GM21528 (cell line): ENCODE data around the gene POC1B.
A peak's percentile ranks its signal among the peaks of the same experiment; 100 is the strongest.
"Not testable (repeated sequence)": the region's sequence is repeated elsewhere in the genome, so short reads cannot be mapped to it uniquely, and the experiment has no call there.

Experiments used
- ATAC-seq: cut with Tn5 transposase; IDR thresholded peaks from one replicate; pipeline ENCODE4 v1.9.1; 2021; ENCODE audit warnings: mild to moderate bottlenecking, moderate library complexity; ENCODE audit not compliant: unreplicated experiment, low FRiP score

The POC1B gene

DNA sequence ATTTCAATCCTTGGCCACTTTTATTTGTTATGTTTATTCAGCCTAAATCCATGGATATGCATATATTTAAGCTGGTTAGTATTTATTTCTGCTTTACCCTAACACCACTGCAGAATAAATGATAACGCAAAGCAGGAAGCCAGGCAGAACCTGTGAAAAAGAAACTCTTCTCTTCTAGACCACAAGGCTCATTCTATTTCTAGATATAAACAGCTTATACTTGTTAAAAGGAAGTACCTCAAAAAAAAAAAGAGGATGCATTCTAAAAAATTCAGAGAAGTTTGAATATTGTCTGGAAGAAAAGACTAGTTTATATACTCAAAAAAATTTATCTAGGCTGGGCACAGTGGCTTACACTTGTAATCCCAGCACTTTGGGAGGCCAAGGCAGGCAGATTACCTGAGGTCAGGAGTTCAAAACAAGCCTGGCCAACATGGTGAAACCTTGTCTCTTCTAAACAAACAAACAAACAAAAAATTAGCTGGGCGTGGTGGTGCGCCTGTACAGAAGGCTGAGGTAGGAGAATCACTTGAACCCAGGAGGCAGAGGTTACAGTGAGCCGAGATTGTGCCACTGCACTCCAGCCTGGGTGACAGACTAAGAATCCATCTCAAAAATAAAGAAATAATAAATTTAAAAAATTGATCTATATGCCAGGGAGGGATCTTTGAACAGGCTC is 57.1 kb downstream of the POC1B start:
- ATAC-seq: peak; percentile 85

DNA sequence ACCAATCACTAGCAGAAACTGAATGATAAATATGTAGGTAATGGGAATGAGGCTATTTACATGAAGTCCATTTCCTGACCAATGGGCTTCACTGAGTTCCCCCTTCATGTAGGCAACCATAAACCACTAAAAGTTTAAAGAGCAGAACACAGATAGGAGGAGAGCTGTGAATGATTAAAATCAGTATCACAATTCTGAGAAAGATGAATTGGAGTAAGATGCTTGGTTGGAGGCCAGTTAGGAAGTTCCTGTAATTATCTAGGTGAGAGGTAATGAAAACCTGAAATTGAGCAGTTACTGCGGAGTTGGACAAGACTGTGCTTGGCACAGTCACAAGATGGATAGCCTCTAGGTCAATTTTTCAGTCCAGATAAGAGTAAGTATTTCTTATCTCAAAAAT is 57.8 kb downstream of the POC1B start:
- no peak for ATAC-seq

DNA sequence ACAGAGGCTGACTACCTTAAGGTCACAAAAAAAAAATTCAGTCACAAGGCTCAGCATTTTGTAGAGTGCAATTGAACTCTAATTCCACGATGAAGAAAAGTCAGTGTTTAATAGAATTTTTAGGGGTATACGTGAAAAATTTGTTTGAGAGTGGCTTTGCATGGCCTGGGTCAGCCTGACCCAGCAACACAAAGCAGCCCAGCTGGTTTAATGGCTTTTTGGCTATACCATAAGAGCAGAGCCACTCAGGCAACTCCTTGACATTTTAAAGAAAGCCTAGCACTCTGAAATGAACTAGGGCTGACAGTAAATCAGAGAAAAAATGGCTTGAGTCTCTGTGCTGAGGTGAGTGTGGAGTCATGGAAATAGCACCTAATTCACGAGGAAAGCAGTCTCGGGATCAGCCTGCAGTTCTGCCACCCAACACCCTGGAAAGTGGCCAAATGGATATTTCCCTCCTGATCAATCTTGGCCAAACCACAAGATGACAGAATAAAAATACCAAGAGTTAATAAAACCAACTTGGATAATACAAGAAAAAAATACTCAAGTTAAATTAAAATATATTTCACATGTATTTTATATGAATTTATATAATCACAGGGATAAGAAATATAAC is 60.8 kb downstream of the POC1B start:
- no peak for ATAC-seq

DNA sequence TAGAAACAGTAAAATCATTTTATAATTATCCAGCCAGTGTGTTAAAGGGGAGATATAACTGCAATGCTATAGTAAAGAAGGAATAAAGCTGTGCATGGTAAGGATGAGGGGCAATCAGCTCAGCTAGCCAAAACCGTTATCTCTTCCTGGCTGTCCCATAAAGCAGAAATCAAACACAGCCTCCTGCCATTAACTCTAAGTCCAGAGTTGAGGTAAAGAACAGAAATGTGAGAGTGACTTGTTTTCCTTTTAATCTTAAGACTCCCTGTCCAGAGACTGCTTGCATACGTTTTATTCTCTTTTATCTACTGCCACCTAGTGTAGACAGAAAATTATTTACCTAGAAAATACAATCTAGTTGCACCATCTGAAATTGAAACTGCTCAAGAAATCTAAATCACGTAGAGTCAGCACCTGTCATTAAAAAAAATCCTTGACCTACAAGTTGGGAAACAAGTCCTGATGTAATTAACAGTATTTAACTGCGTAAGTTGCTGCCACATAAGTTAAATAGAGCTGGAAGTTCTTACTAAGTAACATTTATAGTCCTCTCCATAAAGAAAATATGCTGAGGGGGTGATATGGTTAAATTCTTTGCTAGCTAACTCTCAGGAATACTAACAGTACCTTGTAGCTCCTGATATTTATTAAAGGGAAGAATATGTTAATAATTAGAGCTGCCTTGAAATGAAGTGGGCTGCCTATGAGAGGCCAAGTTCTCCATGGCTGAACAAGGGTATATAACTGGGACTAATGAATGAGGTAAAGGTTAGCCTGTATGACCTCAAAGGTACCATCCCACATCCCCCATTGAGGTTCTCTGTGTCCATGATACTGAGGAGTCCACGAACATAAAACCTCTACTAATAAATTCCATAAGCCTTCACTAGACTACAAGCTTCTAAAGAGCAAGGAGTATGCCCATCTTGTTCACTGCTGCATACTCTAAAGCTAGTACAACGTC is 63.9 kb downstream of the POC1B start:
- peak; percentile 95 for ATAC-seq

DNA sequence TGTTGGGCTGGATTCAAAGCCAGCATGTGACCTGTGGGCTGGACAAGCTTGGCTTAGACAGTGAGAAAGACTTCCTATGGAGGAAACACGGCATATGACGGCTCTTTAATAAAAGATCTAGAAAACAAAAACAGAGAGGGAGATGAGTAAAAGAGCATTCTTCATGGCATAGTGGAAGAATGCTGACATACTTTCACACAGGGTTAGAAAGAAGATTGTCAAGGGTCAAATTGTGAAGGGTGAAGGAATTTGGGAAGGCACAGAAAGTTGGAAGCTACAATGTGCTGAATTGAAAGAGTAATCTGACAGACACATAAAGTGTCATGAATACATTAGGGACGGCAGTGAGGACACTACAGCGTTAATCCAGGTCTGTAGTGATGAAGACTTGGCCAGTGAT is 64.7 kb downstream of the POC1B start:
- no peak for ATAC-seq

DNA sequence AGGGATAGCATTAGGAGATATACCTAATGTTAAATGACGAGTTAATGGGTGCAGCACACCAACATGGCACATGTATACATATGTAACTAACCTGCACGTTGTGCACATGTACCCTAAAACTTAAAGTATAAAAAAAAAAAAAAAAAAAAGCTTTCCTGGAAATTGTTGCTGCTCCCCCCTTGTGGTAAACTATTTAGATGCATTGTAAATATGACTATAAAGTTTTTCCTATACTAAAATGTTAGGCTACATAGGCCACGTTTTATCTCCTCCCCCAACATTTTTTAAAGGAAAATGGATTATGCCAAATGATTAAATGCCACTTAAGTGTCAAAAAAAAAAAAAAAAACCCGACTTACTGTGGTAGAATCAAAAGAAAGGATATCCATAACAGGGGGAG is 66.6 kb downstream of the POC1B start:
- not testable (repeated sequence) for ATAC-seq

DNA sequence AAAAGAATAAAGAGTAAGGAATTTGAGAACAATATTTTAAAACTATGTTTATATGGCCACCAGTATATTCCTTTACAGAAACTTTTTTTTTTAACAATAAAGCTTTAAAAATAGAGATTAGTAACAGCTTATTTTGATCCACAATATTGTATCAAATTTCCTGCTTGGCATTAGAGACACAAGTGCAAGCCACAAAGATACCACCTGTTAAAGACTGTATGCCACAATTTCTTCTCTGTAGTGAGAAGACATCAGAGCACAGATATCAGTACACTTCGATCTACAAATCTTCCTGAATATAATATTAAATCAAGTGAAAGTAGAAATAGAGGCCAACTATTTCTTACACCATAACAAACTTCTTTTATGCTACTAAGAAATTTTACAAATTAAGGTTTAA is 69.3 kb downstream of the POC1B start:
- no peak for ATAC-seq

DNA sequence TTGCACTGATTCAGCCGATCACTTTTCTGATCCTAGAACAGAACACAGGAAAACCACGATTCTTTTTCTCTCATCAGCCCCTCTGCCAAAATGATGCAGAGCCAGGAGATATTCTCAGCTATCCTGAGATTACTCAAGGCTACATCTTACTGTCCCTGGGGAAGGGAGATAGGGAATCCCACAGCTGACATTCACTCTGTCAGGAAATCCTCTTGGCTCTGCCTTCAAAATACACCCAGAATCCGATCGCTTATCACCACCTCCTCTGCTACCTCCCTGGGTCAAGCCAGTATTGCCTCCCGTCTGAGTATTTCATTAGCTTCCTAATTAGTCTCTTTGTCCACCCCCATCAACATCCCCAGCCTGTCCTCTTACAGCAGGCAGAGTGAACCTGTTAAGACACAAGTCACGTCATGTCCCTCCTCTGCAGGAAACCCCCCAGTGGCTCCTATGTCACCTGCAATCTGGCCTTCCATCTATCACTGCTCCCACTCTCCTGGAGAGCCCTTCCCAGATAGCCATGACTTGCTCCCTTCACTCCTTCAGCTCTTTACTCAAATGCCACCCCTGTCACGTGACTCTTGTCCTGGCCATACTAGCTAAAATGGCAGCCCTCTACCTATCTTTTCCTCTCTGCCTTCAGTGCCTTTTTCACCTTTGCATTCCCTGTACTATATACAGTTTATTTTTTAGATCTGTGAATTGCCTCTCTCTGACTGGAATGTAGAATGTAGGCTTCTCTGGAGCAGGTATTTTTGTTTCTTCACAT is 71.6 kb downstream of the POC1B start:
- ATAC-seq: no peak

DNA sequence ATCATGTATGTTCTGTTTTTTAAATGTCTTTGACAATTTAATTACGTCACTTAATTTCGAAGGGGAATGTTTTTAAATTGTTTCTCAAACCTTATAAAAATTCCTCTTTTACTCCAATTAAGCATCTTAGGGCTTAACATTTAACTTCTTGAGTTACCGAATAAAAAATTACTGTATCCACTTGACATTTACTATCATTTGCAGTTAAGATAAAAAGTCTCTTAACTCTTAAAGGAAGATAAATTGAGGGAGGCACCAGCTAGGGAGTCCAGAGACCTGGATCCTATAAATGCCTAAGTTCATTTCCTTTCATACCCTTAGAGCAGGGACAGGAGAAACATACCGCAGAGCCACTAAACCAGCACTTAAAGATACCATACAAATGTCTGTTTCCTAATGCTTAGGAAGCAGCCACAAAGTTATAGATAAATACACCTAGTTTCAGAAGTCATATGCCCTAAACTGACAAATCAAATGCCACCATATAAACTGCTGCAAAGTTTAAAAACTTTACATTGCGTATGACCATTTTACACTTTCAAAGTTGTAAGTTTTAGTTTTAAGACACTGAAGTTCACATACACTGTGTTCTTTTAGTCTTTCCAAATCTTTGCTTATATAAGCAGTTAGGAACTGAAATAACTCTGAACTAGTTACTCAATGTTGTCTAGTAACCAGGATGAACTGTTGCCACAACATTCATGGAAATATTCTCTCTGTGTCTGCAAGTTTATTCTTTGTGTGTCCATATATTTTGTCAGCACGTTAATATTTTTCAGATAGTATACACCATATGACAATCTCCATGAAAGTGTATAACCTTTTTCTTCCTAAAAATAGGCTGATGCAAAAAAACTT is 72.5 kb downstream of the POC1B start:
- ATAC-seq: no peak

DNA sequence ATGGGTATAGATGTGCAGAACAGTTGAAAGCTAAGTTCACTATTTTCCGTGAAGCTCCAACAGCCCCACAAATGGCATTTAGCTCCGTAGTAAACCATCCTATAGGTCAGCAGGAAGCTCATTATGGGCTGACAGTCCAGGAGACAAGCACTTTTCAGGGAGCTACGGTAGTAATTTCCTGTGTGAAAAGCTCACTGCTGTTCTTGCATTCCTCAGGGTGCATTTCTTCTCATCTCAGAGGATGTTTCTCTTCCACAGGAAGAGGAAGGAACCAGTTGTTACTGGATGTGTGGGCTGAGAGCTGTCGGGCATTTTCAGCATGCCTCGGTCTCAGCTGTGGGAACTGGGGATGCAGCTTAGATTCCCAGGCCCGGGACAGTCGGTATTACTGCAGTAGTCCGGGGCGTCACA is 74.0 kb downstream of the POC1B start:
- ATAC-seq: no peak

DNA sequence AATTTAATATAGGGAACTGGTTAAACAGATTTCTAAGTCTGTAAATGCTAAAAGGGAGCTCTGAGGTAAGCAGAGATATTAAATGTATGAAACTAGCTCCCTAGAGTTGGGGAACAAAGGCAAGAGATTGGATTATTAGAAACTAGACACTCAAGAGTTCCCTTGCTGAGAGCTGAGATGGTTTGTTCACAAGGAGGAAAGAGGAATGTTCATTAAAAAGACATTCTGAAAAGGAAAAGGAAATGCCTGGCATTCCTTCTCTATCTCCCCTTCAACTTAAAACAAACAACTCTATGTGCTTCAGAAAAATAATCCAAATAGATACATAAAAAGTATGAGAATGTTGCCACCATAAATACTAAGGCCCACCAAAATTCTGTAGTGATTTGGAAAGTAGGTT is 74.9 kb downstream of the POC1B start:
- ATAC-seq: no peak

DNA sequence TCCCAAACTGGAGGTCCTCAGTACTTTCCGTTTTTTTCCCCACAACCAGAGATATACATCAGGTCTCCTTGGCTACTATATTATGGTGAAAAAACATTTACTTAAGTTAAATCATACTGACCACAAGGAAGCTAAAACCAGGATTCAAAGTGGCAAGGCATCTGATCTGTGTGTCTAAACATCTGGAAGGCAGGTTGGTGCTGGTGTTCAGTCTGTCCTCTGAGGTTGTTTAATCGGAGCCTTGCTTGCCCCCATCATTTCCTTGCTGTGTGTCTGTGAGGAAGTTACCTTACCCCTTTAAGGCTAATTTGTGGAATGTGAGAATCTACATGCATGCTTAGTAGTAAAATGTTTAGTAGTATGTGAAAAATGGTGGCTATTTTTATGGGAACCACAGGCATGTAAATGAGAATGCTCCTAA is 76.9 kb downstream of the POC1B start:
- ATAC-seq: no peak

DNA sequence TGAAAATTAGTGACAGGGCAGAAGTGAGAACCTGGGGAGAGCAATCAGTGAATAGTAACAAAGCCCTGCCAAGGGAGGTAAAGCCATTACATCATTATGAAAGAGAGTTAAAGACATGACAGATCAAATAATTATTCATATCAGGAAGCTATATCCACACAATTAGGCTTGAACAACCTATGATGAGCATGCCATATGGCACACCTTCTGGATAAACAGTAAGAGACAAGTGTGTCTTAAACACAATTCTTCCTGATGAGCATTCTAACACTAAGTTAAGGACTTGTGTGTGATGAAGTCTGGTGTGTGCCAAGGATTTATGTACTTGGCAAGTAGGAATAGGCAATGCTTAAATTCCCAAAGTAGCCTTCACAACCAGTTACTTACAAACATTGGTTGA is 77.3 kb downstream of the POC1B start:
- ATAC-seq: no peak

DNA sequence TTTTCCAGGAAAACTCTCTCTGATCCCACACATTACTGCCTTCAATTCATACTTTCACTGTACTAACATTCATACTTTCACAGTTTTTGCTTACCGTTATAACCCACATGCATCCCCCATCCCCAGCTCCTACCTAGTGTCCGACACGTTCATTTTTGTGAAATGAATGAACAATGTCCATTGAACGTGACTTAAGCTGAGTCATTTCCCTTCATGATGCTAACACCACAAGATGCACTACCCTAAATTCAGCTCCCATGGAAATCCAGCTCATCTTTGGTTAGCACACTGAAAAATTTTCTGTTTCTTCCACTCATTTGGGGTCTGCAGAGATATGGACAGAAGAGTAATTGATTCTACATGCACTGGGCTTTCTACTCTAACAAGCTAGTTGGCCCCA is 85.9 kb downstream of the POC1B start:
- no peak for ATAC-seq

DNA sequence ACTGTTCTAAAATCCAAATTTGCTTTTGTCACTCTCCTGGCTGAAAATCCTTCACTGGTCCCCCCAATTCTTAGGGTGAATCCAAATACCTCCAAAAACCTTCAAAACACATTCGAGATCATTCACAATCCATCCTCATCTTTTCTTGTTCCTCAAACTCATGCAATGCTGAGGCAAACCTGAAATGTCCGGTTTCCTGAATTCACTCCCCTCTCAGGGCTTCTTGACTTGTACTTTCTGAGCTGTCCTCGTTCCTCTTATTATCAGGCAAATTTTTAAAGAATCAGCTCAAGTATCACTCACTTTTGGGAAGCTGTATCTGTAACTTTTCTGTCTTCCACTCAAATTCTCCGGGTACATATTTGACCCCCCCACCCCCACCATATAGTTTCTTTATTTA is 88.6 kb downstream of the POC1B start:
- ATAC-seq: no peak

DNA sequence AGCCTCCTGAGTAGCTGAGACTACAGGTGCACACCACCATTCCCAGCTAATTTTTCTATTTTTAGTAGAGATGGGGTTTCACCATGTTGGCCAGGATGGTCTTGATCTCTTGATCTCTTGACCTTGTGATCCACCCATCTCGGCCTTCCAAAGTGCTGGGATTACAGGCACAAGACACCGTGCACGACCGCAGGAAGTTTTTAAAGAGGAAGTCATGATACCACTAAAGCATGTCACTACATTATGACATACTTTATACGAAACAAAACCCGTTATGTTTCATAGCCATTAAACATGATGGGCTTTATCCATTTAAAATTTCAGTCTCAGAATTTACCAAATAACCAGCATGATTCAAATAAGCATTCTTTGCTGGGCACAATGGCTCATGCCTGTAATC is 89.8 kb downstream of the POC1B start:
- ATAC-seq: no peak

DNA sequence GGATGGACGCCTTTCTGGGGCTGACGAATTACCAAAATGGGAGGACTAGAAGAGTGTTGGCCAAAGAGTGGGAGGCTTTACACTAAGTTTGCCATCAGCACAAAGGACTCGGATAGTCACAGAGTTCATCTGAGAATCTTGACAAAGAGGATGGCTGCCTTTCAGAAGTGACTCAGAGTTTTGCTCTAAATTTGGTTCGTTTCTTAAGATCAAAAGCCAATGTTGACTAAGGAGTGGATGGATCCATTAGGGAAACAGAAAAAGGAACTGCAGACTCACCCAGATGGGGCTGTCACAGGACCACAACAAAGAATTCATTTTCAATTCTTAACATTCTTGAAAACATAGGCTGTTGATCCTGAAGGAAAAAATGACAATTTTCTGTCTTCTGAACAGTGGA is 92.2 kb downstream of the POC1B start:
- ATAC-seq: no peak

DNA sequence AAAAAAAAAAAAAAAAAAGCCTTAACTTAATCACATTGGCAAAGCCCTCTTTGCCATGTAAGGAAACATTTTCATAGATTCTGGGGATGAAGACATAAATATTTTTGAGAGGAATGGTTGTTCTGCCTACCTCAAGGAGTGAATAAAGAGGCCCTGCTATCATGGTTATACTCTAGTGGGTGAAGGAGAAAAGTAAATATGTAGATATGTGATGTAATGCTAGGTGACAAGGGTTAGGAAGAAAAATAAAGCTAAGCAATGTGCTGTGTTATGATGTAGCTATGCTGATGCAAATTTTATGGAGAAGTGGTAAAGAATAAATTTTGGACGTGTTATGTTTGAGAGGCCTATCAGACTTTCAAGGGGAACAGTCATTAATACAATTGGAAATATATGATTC is 93.5 kb downstream of the POC1B start:
- no peak for ATAC-seq

DNA sequence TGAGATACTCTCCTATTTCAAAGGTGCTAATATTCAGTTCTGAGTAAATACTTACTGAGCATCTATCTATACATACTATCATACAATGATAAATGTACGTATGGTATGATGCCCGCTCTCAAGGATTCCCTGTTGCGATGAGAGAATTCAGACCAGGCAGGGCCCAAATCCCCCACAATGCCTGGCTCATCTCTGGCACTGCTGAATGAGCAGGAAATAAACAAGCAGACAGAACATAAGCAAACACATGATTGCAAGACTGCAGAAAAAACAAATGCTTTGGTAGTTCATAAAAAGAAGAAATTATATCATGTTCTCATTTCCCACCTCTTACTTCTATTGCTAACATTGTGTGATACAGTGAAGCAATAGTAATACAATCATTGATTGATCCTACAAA is 96.3 kb downstream of the POC1B start:
- no peak for ATAC-seq
